ENCODE measurements around the gene OLFM1.

OLFM1 gene

GRCh38 chr9:135087489-135087792, at the start of gene OLFM1:
Gene OLFM1, plus strand, starts transcription at chr9:135087668. Its CDS starts 322 bp downstream, at chr9:135087990.
- FAIRE-seq, result no peak

- FAIRE-seq, result no peak
Measured at GRCh38 chr9:135038331-135038730, 49.1 kb upstream of the OLFM1 start.

- FAIRE-seq, result no peak
Measured at GRCh38 chr9:135038826-135039225, 48.6 kb upstream of the OLFM1 start.

GRCh38 chr9:135039266-135039870, 48.1 kb upstream of the OLFM1 start:
- no peak for FAIRE-seq

GRCh38 chr9:135039916-135040645, 47.4 kb upstream of the OLFM1 start:
- no peak for FAIRE-seq

- no peak for FAIRE-seq
Measured at GRCh38 chr9:135040892-135041291, 46.6 kb upstream of the OLFM1 start.

GRCh38 chr9:135043345-135043744, 44.1 kb upstream of the OLFM1 start:
- no peak for FAIRE-seq

GRCh38 chr9:135045264-135045927, 42.1 kb upstream of the OLFM1 start:
- no peak for FAIRE-seq

- no peak for FAIRE-seq
Measured at GRCh38 chr9:135045928-135046738, 41.3 kb upstream of the OLFM1 start.

GRCh38 chr9:135046739-135047350, 40.6 kb upstream of the OLFM1 start:
- no peak for FAIRE-seq

GRCh38 chr9:135047521-135047920, 39.9 kb upstream of the OLFM1 start:
- no peak for FAIRE-seq

- FAIRE-seq, result no peak
Measured at GRCh38 chr9:135048046-135048757, 39.3 kb upstream of the OLFM1 start.

GRCh38 chr9:135048758-135049444, 38.6 kb upstream of the OLFM1 start:
- no peak for FAIRE-seq

- FAIRE-seq, result no peak
Measured at GRCh38 chr9:135049460-135049859, 38.0 kb upstream of the OLFM1 start.

GRCh38 chr9:135050072-135050990, 37.1 kb upstream of the OLFM1 start:
- no peak for FAIRE-seq

- FAIRE-seq, result no peak
Measured at GRCh38 chr9:135051316-135052038, 36.0 kb upstream of the OLFM1 start.

GRCh38 chr9:135053133-135053532, 34.3 kb upstream of the OLFM1 start:
- no peak for FAIRE-seq

GRCh38 chr9:135055181-135055580, 32.3 kb upstream of the OLFM1 start:
- FAIRE-seq, result no peak

GRCh38 chr9:135056541-135056940, 30.9 kb upstream of the OLFM1 start:
- no peak for FAIRE-seq

Data from G401.6 (cell line).